Large intestine (tissue), 3 donors: ENCODE measurements around the gene LRMDA. TPM values are rescaled to one million over a fixed set of nuclear protein-coding genes. Genes with fewer than 3 reads are reported as not detected.
"Not testable (repeated sequence)": the region's sequence is repeated elsewhere in the genome, so short reads cannot be mapped to it uniquely, and the experiment has no call there.

Experiments
- DNase-seq, 2 donors: peaks; one replicate each; pipeline versions ENCODE4 v3.0.0 to v3.0.0-alpha.2; 2013
- H3K27ac ChIP-seq: one replicate; pipeline ENCODE4 v1.5.1; 2013; ENCODE audit warnings: low read length
- H3K27me3 ChIP-seq: 2 replicates; pipeline ENCODE4 v1.6.1; 2013; ENCODE audit warnings: low read length; ENCODE audit not compliant: control insufficient read depth, insufficient read depth
- H3K36me3 ChIP-seq: 2 replicates; pipeline ENCODE4 v1.6.1; 2013; ENCODE audit warnings: low read length; ENCODE audit not compliant: control insufficient read depth, insufficient read depth
- H3K4me1 ChIP-seq: one replicate; pipeline ENCODE4 v1.6.1; 2013; ENCODE audit warnings: low read length; ENCODE audit not compliant: control insufficient read depth, insufficient read depth
- H3K4me3 ChIP-seq: one replicate; pipeline ENCODE4 v1.5.1; 2013; ENCODE audit warnings: low read length
- H3K9me3 ChIP-seq: one replicate; pipeline ENCODE4 v1.6.1; 2013; ENCODE audit warnings: mild to moderate bottlenecking, low read depth, low read length, moderate library complexity; ENCODE audit not compliant: control insufficient read depth
- WGBS: methylation state at CpG from one replicate; pipeline ENCODE4 v1.1.5; 2013; ENCODE audit warnings: low lambda C conversion rate; ENCODE audit not compliant: insufficient coverage; 5-methylcytosine and 5-hydroxymethylcytosine counted together
- polyA plus RNA-seq: library from polyadenylated mRNA; unstranded; fragments of 120-200 nt; gene quantifications from one replicate; pipeline ENCODE4 v1.2.1, GENCODE V29; 2013

Gene LRMDA
- polyA plus RNA-seq, 1 donor = 5.3 TPM

- Histone ChIP-seq H3K4me3 (no peak overlapping the region), H3K27me3 (no peaks in the 10 kb centered on the region), H3K4me1 (no peaks in the 10 kb centered on the region), H3K27ac (no peak overlapping the region), H3K36me3 (no peaks in the 10 kb centered on the region), H3K9me3 (no peaks in the 10 kb centered on the region)
- DNase-seq = no peak
- WGBS = no CpG with 5 or more reads among the region's 8 CpGs
These were observed 308.2 kb downstream of the LRMDA start for GRCh38 chr10:75739414-75740143.

DNA sequence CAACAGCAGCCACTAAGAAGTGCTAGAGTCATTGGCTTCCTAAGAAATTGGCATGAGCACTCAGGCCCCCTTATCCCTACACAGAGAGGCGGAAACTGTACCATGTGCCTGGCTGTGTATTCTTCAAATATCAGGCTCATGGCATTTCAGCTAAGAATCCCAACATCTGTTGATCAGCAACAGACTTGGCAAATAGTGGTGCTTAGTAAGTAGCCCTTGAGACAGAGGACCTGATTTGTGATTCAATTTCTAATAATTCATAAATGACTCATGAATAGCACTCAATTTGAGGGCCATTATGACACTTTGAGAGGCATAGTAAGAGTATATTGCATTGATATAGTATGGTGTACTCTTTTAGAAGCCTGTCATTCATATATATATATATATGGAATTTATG is 309.1 kb downstream of the LRMDA start:
- no peak overlapping the region for H3K27ac ChIP-seq
- H3K36me3 ChIP-seq = no peaks in the 10 kb centered on the region
- H3K4me3 ChIP-seq = no peak overlapping the region
- H3K9me3 ChIP-seq = no peaks in the 10 kb centered on the region
- H3K27me3 ChIP-seq = no peaks in the 10 kb centered on the region
- no CpG with 5 or more reads among the region's 1 CpG for WGBS
- no peaks in the 10 kb centered on the region for H3K4me1 ChIP-seq
- no peak for DNase-seq

DNA sequence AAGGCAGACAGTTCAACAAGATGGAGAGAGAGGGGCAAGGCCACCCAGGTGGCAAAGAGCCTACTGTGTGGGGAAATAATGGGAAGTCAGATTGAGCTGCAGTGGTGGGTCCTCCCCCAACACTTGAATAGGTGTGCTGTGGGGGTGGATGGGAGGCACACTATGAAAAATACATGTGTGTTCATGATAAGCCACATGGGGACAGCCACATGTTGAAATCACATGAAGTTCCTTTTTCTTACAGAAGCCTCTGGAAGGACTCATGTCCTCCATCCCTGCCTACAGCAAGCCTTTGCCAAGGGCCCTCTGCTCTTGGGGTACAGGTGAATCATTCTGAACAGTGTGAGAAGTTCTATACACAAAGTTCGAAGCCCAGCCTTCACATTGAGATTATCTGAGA is 310.9 kb downstream of the LRMDA start:
- no peak for DNase-seq
- Histone ChIP-seq H3K4me3 (no peak overlapping the region), H3K27ac (no peak overlapping the region), H3K9me3 (no peaks in the 10 kb centered on the region), H3K27me3 (no peaks in the 10 kb centered on the region), H3K36me3 (no peaks in the 10 kb centered on the region), H3K4me1 (no peaks in the 10 kb centered on the region)
- WGBS = no CpG with 5 or more reads among the region's 1 CpG

- Histone ChIP-seq H3K9me3 (no peaks in the 10 kb centered on the region), H3K4me1 (no peaks in the 10 kb centered on the region), H3K36me3 (no peaks in the 10 kb centered on the region), H3K27ac (no peak overlapping the region), H3K4me3 (no peak overlapping the region), H3K27me3 (no peaks in the 10 kb centered on the region)
- 75% methylated on average over 3 of the region's 9 CpGs for WGBS
- no peak for DNase-seq
These were observed 311.9 kb downstream of the LRMDA start for GRCh38 chr10:75743291-75743778.

DNA sequence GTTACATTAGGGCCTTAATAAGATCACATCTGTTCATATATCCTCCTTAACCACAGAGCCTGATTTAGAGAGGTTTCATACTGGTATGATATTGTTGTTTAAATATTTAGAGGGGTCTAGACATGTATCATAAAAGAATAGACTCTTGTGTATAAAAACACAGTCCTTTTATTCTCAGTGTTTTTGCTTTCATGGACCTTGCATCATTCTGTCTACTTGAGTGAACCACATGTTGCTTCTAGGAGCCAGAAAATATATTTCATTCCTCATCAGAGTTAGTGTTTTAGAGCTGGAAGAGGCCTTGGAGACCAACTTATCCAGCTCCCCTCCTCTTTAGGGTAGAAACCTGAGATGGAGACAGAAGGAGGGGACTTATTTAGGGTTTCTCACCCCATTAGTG is 312.8 kb downstream of the LRMDA start:
- Histone ChIP-seq H3K4me1 (no peaks in the 10 kb centered on the region), H3K36me3 (no peaks in the 10 kb centered on the region), H3K27me3 (no peaks in the 10 kb centered on the region), H3K9me3 (no peaks in the 10 kb centered on the region), H3K4me3 (no peak overlapping the region), H3K27ac (no peak overlapping the region)
- no peak for DNase-seq

- no peaks in the 10 kb centered on the region for H3K4me1 ChIP-seq
- H3K9me3 ChIP-seq = peaks cover 6% of the 10 kb centered on the region
- DNase-seq = no peak
- no peaks in the 10 kb centered on the region for H3K36me3 ChIP-seq
- no peak overlapping the region for H3K4me3 ChIP-seq
- H3K27me3 ChIP-seq = no peaks in the 10 kb centered on the region
- WGBS = 80% methylated on average over 1 of the region's 5 CpGs
- no peak overlapping the region for H3K27ac ChIP-seq
These were observed 314.9 kb downstream of the LRMDA start for GRCh38 chr10:75746356-75746755.

GRCh38 chr10:75750093-75750875 is 318.9 kb downstream of the LRMDA start:
- H3K27ac ChIP-seq, H3K4me1 ChIP-seq, H3K9me3 ChIP-seq, H3K4me3 ChIP-seq, H3K36me3 ChIP-seq, DNase-seq, H3K27me3 ChIP-seq: not testable (repeated sequence)
- WGBS = 100% methylated on average over 1 of the region's 50 CpGs

DNA sequence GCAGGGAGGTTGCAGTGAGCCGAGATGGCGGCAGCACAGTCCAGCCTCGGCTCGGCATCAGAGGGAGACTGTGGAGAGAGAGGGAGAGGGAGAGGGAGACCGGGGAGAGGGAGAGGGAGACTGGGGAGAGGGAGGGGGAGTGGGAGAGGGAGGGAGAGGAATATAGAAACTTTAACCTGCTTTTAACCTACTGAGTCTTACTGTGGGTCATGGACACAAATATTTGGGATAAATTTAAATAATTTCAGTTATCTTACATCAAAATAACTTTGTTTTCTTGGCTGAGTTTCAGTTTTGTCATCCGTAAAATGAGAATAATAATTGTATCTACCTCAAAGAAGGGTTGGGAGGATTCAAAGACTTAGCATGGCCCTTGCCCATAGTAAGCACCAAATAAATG is 319.8 kb downstream of the LRMDA start:
- Histone ChIP-seq H3K36me3 (no peaks in the 10 kb centered on the region), H3K27ac (no peak overlapping the region), H3K27me3 (no peaks in the 10 kb centered on the region), H3K9me3 (peaks cover 6% of the 10 kb centered on the region), H3K4me3 (no peak overlapping the region), H3K4me1 (no peaks in the 10 kb centered on the region)
- WGBS = 100% methylated on average over 1 of the region's 6 CpGs
- no peak for DNase-seq

GRCh38 chr10:75753621-75754020 is 322.2 kb downstream of the LRMDA start:
- WGBS = 100% methylated on average over 2 of the region's 3 CpGs
- peaks cover 6% of the 10 kb centered on the region for H3K9me3 ChIP-seq

GRCh38 chr10:75754096-75754831 is 322.8 kb downstream of the LRMDA start:
- Histone ChIP-seq H3K27me3 (no peaks in the 10 kb centered on the region), H3K4me3 (no peak overlapping the region), H3K9me3 (peaks cover 6% of the 10 kb centered on the region), H3K27ac (no peak overlapping the region), H3K36me3 (no peaks in the 10 kb centered on the region), H3K4me1 (no peaks in the 10 kb centered on the region)
- DNase-seq = no peak
- 76% methylated on average over 4 of the region's 6 CpGs for WGBS

More at GRCh38 chr10:75753621-75754020, 322.2 kb downstream of the LRMDA start:
- H3K36me3 ChIP-seq = no peaks in the 10 kb centered on the region
- H3K4me1 ChIP-seq = no peaks in the 10 kb centered on the region
- no peak overlapping the region for H3K27ac ChIP-seq
- DNase-seq = no peak
- H3K4me3 ChIP-seq = no peak overlapping the region
- no peaks in the 10 kb centered on the region for H3K27me3 ChIP-seq
